ENCODE data around the gene ARHGEF37.
"Not testable (repeated sequence)": the region's sequence is repeated elsewhere in the genome, so short reads cannot be mapped to it uniquely, and the experiment has no call there.

Gene ARHGEF37, protein sequence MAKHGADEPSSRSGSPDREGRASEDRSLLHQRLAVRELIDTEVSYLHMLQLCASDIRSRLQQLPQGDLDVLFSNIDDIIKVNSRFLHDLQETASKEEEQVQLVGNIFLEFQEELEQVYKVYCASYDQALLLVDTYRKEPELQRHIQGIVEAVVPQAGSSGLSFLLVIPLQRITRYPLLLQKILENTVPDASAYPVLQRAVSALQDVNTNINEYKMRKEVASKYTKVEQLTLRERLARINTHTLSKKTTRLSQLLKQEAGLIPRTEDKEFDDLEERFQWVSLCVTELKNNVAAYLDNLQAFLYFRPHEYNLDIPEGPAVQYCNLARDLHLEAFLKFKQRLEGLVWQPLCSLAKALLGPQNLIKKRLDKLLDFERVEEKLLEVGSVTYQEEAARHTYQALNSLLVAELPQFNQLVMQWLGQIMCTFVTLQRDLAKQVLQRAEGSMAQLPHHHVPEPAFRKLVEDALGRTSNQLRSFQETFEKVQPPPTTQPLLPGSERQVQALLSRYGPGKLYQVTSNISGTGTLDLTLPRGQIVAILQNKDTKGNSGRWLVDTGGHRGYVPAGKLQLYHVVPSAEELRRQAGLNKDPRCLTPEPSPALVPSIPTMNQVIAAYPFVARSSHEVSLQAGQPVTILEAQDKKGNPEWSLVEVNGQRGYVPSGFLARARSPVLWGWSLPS

DNA sequence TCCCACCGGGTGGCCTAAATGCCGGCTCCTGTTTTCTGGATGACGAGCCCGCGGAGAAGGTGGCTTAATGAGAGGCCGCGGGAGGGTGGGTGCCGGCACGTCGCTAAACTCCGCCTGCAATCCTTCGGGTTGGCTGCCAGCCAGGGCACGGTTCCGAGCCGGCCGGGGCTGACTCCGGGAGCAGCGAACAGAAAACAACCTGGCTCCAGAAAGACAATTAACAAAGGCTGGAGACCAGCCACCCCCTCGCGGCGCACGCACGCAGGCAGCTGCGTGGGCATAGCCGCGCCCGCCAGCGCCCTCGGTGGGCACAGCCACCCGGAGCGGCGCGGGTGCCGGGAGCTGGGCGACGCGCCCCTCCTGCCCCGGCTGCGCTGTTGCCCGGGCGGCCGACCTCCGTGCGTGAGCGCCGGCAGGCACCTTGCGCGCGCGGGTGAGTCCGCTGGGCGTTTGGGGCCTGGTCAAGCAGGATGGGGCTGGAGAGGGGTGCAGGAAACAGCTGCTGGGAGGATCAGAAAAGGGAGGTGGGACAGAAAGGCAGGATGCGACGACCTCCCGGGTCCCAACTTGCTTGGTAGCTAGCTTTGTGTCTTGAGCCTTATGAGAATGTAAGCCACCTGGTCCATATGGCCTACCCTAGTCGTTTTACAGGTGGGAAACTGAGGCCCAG, at the start of gene ARHGEF37:
ARHGEF37 (plus strand) TSS at position 307 of the 670 bp plus-strand sequence. CDS start 16,272 bp downstream, outside the sequence.
- Histone ChIP-seq H3K79me2 (ENCODE audit: control insufficient read depth, low read length) (peaks cover 33% of the 10 kb centered on the region), H3K9me3 (ENCODE audit: control insufficient read depth, insufficient read depth, low read length) (no peaks in the 10 kb centered on the region), H3K4me1 (ENCODE audit: control insufficient read depth, low read length) (peaks cover 65% of the 10 kb centered on the region), H3F3A (ENCODE audit: control insufficient read depth, insufficient read depth) (peaks cover 7% of the 10 kb centered on the region), H4K20me1 (ENCODE audit: control insufficient read depth, insufficient read depth, low read depth, low read length) (no peaks in the 10 kb centered on the region), H3K27me3 (ENCODE audit: control insufficient read depth, low read length) (no peaks in the 10 kb centered on the region), H3K4me3 (ENCODE audit: low read length) (peak within 1 kb of the TSS; percentile 80), H3K9me2 (replicated peaks; ENCODE audit: control insufficient read depth, low read length) (no peaks in the 10 kb centered on the region), H3K27ac (ENCODE audit: low read depth, low read length) (peak within 1 kb of the TSS; percentile 76), H3K4me2 (ENCODE audit: low read length) (peak within 1 kb of the TSS; percentile 71), H3K36me3 (ENCODE audit: control insufficient read depth, low read length) (peaks cover 4% of the 10 kb centered on the region; the same call in 1 of the 2 replicates)
- TF ChIP-seq EZH2phosphoT487 (IDR thresholded peaks at IDR 0.05; ENCODE audit: borderline replicate concordance, low read length), result no peak
- TF ChIP-seq, protein P1, sequence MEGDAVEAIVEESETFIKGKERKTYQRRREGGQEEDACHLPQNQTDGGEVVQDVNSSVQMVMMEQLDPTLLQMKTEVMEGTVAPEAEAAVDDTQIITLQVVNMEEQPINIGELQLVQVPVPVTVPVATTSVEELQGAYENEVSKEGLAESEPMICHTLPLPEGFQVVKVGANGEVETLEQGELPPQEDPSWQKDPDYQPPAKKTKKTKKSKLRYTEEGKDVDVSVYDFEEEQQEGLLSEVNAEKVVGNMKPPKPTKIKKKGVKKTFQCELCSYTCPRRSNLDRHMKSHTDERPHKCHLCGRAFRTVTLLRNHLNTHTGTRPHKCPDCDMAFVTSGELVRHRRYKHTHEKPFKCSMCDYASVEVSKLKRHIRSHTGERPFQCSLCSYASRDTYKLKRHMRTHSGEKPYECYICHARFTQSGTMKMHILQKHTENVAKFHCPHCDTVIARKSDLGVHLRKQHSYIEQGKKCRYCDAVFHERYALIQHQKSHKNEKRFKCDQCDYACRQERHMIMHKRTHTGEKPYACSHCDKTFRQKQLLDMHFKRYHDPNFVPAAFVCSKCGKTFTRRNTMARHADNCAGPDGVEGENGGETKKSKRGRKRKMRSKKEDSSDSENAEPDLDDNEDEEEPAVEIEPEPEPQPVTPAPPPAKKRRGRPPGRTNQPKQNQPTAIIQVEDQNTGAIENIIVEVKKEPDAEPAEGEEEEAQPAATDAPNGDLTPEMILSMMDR (IDR thresholded peaks at IDR 0.05; ENCODE audit: low read depth, low read length, poor library complexity, severe bottlenecking), result peak; percentile 26

DNA sequence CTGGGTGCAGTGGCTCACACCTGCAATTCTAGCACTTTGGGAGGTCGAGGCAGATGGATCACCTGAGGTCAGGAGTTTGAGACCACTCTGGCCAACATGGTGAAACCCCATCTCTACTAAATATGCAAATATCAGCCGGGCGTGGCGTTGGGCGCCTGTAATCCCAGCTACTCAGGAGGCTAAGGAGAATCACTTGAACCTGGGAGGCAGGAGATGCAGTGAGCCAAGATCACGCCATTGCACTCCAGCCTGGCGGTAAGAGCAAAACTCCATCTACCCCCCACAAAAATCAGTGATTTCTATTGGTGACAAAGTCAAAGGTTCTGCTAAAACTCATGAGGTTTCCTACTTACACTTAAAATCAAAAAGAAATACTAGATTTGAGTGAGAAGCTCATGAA, 48.9 kb upstream of the ARHGEF37 start:
- Histone ChIP-seq H3K27ac (ENCODE audit: low read depth, low read length) (no peak overlapping the region), H3K36me3 (ENCODE audit: control insufficient read depth, low read length) (peaks cover 71% of the 10 kb centered on the region), H3K27me3 (ENCODE audit: control insufficient read depth, low read length) (no peaks in the 10 kb centered on the region), H3K4me1 (ENCODE audit: control insufficient read depth, low read length) (peaks cover 41% of the 10 kb centered on the region), H3K79me2 (ENCODE audit: control insufficient read depth, low read length) (peaks cover 100% of the 10 kb centered on the region), H3F3A (ENCODE audit: control insufficient read depth, insufficient read depth) (peaks cover 3% of the 10 kb centered on the region; the same call in 1 of the 2 replicates), H3K9me2 (replicated peaks; ENCODE audit: control insufficient read depth, low read length) (no peaks in the 10 kb centered on the region), H4K20me1 (ENCODE audit: control insufficient read depth, insufficient read depth, low read depth, low read length) (peaks cover 29% of the 10 kb centered on the region), H3K4me2 (ENCODE audit: low read length) (no peak overlapping the region), H3K4me3 (ENCODE audit: low read length) (no peak overlapping the region), H3K9me3 (ENCODE audit: control insufficient read depth, insufficient read depth, low read length) (no peaks in the 10 kb centered on the region)
- TF ChIP-seq EZH2phosphoT487 (IDR thresholded peaks at IDR 0.05; ENCODE audit: borderline replicate concordance, low read length), result no peak
- TF ChIP-seq, protein P1 (IDR thresholded peaks at IDR 0.05; ENCODE audit: low read depth, low read length, poor library complexity, severe bottlenecking), result no peak

DNA sequence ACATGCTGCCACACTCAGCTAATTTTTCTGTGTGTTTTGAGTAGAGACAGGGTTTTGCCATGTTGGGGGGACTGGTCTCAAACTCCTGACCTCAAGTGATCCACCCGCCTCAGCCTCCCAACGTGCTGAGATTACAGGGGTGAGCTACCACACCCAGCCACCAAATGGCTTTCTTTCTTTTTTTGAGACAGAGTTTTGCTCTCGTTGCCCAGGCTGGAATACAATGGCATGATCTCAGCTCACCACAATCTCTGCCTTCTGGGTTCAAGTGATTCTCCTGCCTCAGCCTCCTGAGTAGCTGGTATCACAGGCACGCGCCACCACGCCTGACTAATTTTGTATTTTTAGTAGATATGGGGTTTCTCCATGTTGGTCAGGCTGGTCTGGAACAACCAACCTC, 45.5 kb upstream of the ARHGEF37 start:
- not testable (repeated sequence) for H3K27me3 ChIP-seq (ENCODE audit: control insufficient read depth, low read length); H3K27ac ChIP-seq (ENCODE audit: low read depth, low read length); H3K9me3 ChIP-seq (ENCODE audit: control insufficient read depth, insufficient read depth, low read length); H3K4me3 ChIP-seq (ENCODE audit: low read length); H3F3A ChIP-seq (ENCODE audit: control insufficient read depth, insufficient read depth); H3K4me2 ChIP-seq (ENCODE audit: low read length); H3K9me2 ChIP-seq (replicated peaks; ENCODE audit: control insufficient read depth, low read length)
- Histone ChIP-seq H3K36me3 (ENCODE audit: control insufficient read depth, low read length) (peaks cover 78% of the 10 kb centered on the region), H3K79me2 (ENCODE audit: control insufficient read depth, low read length) (peaks cover 100% of the 10 kb centered on the region), H4K20me1 (ENCODE audit: control insufficient read depth, insufficient read depth, low read depth, low read length) (peaks cover 17% of the 10 kb centered on the region), H3K4me1 (ENCODE audit: control insufficient read depth, low read length) (peaks cover 39% of the 10 kb centered on the region)
